IMR-90 (cell line): ENCODE data around the gene KRT39.
"Not testable (repeated sequence)": the region's sequence is repeated elsewhere in the genome, so short reads cannot be mapped to it uniquely, and the experiment has no call there.

Experiments
- CEBPB ChIP-seq: IDR thresholded peaks from 2 replicates; pipeline ENCODE4 v1.6.1; 2012; ENCODE audit warnings: low read depth, low read length, improper control_type of control experiment
- POLR2A ChIP-seq: IDR thresholded peaks from 2 replicates; pipeline ENCODE4 v1.6.1; 2012; ENCODE audit warnings: mild to moderate bottlenecking, low read depth, low read length
- TF ChIP-seq, protein P1 (sequence below): conservative IDR thresholded peaks from 2 replicates; pipeline ENCODE4 v1.5.1; 2012; ENCODE audit warnings: mild to moderate bottlenecking, low read depth, low read length, improper control_type of control experiment

DNA sequence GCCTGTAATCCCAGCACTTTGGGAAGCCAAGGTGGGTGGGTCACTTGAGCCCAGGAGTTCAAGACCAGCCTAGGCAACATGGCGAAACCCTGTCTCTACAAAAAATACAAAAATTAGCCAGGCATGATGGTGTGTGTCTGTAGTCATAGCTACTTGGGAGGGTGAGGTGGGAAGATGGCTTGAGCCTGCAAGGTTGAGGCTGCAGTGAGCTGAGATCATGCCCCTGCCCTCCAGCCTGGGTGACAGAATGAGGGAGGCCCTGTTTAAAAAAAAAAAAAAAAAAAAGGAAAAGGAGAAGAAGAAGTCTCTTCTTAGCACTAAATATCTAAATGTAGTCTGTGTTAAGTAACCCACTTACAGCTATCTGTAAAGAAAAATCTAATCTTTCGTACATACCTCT, 49.6 kb downstream of the KRT39 start:
- TF ChIP-seq CEBPB, POLR2A: not testable (repeated sequence)
- TF ChIP-seq, protein P1, sequence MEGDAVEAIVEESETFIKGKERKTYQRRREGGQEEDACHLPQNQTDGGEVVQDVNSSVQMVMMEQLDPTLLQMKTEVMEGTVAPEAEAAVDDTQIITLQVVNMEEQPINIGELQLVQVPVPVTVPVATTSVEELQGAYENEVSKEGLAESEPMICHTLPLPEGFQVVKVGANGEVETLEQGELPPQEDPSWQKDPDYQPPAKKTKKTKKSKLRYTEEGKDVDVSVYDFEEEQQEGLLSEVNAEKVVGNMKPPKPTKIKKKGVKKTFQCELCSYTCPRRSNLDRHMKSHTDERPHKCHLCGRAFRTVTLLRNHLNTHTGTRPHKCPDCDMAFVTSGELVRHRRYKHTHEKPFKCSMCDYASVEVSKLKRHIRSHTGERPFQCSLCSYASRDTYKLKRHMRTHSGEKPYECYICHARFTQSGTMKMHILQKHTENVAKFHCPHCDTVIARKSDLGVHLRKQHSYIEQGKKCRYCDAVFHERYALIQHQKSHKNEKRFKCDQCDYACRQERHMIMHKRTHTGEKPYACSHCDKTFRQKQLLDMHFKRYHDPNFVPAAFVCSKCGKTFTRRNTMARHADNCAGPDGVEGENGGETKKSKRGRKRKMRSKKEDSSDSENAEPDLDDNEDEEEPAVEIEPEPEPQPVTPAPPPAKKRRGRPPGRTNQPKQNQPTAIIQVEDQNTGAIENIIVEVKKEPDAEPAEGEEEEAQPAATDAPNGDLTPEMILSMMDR = not testable (repeated sequence)
